NCI-H2171 (cell line): ENCODE data around the gene F12.
"Not testable (repeated sequence)": the region's sequence is repeated elsewhere in the genome, so short reads cannot be mapped to it uniquely, and the experiment has no call there.

Source experiments
- DNase-seq: peaks from one replicate; lab custom pipeline; 2025; lab: John Stamatoyannopoulos, UW

The F12 gene

DNA sequence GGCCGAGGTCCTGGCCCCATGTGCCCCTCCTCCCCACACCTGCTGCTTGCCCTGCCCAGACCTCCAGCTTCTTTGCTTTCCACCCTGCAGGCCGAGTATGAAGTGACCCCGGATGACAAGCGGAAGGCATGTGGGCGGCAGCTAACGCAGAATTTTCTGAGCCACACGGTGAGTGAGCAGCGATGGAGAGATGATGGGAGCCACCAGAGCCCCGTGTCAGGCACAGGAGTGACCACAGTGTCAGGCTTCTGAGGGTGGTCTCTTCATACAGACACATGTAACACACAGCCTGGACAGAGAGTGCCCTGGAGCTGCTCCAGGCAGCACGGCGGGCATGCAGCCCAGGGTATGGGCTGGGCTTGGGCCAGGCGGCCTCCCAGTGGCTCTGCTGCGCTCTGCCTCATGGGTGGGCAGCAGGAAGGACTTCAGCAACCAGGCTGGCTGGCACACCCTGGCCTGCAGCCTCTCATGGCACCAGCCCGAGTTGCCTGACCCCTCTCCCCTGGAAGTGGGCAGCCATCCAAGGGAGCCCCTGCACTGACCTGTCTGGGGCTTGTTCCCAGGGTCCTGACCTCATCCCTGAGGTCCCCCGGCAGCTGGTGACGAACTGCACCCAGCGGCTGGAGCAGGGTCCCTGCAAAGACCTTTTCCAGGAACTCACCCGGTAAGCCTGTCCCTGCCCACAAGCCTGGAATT lies 22.9 kb upstream of the F12 start:
- DNase-seq, result no peak

- no peak for DNase-seq
These were observed 22.2 kb upstream of the F12 start for GRCh38 chr5:177431317-177432142.

- DNase-seq, result no peak
These were observed 21.6 kb upstream of the F12 start for GRCh38 chr5:177430972-177431316.

DNA sequence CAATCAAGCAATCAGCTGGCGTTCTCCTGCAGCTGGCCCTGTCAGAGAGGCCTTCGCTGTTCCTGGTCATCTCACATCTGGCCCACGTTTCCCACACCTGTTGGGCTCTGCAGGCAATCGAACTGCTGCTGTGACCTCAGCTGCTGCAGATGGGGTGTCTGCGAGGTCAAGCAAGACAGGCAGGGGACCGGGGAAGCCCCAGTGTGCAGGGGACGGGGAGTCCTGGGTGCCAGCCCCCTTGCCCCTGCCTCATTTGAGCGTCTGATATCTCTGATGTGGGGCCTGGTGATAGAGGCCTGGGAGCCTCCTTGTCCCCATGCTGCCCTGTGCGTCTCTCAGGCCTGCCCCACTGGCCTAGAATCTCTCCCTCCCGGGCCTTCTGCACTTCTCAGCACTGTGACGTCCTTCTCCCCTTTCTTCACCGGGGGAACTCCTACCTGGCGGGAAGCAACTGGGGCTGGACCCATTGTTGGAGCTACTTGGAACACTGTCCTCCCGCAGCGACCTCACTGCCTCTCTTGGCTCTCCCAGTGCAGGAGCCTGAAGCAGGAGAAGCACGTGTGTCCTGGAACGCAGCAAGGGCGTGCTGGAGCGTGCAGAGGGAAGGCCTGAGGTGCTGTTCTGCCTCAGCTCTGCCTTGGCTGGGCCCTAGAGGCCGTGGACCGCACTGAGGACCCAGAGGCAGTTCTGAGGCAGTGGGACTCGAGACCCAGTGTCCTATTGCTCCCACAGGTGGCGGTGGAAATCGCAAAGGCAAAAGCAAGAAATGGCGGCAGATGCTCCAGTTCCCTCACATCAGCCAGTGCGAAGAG lies 21.0 kb upstream of the F12 start:
- DNase-seq, result no peak

DNA sequence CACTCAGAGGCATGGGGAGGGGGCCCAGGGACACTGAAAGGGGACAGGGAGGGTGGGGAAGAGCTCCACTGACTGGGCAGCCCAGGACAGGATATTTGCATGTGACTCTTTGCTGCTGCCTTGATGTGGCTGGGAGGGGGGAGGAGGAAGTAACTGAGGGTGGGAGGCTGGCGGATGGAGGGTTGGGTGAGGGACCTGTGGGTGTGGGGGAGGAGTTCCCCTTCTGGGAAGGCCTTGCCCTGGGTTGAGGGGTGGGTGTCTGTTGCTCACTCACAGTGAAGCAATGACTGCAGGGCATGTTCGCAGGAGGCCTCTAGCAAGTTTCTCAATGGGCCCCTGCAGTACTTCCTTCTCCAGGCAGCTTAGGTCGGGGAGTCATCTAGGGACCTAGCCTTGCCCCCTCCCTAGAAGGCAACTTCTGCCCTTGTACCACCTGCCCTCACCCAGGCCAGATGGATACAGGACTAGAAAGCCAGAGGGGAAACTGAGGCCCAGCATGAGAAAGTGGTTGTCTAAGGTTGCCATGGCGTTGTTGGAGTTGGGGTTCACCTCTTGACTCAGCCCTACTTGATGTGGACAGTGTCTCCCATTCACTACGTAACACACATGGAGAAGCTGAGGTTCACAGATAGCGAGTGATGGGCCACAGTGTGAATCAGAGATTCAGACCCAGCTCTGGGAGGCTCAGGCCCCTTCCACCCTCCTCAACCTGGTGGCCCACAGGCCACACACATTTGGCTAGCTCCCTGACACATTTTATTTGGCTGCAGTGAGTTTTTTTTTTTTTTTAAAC lies 20.1 kb upstream of the F12 start:
- DNase-seq, result no peak

GRCh38 chr5:177428574-177429217 lies 19.3 kb upstream of the F12 start:
- no peak for DNase-seq

DNA sequence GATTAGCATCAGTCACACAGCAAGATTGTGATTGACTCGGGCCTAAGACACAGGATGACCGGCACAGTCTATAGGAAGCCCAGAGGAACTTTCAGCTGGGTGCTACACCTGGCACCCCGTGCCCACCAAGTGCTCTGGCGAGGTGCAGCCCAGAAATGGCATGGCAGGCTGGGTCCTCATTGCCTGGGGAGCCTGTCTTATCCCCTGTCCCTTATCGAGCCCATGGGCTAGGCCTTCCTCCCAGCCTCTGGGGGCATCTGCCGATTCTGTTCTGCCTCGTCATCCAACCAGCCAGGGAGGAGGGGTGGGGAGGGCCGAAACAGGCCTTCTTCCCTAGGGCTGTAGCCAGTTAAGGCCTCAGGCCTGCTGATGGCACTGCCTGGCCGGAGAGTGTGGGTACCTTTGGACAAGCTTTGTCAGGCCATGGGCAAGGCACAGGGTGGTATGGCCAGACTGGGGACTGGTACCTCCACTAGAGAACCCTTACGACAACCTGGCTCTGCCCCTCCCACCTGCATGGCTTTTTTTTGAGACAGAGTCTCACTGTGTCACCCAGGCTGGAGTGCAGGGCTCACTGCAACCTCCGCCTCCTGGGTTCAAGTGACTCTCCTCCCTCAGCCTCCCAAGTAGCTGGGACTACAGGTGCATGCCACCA lies 18.7 kb upstream of the F12 start:
- no peak for DNase-seq

GRCh38 chr5:177427211-177427822 lies 18.0 kb upstream of the F12 start:
- no peak for DNase-seq

DNA sequence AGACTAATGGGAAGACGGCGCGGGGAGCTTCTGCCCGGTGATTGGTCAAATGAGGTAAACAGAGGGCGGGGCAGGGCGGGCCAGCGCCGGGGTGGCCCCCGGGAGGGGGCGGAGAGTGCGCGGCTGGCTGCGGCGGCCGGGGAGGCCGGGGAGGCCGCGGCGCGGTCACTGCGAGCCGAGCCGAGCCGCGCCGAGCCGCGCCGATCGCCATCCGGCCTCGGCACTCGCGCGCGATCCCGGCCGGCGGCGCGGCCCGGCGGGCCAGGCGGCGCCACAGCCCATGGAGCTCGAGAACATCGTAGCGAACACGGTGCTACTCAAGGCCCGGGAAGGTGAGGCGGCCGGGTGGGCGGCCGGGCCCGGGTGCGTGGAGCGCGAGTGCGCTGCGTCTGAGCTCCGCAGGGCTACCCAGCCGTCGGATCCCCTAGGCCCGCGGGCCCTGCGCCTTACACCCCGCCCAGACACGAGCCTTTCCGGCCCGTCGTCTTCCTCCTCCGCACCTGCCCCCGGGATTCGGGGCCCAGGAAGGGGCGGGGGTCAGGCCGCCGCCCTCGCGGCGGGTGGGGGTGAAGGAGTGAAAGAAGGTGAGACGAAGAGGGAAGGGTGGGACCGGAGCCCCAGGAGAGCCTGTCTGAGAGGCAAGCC lies 17.3 kb upstream of the F12 start, which contains the start of gene GRK6:
GRK6 (plus strand) TSS at position 111 of the 645 bp plus-strand sequence; CDS start at position 281, 170 bp downstream.
- DNase-seq, result no peak

DNA sequence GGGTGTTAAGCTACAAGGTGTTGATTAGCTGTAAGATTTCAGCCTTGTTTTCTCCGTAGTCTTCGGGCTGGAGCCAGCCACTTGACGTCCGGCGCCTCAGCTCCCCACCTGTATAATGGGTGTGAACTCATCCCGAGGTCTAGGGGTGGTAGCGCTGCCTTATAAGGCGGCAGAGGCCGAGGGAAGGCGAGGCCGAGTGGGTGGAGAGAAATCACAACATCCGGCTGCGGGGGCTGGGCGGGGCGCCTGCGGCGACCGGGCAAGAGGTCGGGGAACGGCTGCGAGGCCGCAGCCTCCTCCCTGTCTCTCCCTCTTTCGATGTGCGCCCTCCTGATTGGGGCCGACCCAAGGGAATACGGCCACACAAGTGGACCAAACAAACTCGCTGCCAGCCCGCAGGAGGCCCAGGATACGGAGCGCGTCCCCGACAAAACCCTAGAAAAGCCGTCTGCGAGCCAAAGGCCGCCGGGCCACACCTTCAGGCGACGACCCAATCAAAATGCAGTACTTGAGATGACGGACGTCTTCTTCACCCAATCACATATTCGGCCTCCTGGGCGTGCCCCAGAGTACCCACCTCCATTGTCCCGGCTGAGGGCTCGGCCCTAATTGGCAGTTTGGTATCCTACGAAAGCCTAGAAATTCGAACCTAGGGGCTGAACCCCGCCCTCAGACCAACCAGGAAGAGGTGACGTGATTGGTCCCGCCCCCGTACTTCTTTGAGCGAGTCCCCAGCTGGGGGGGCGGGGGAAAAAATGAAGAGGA lies 16.6 kb upstream of the F12 start:
- peak; percentile 96 for DNase-seq

DNA sequence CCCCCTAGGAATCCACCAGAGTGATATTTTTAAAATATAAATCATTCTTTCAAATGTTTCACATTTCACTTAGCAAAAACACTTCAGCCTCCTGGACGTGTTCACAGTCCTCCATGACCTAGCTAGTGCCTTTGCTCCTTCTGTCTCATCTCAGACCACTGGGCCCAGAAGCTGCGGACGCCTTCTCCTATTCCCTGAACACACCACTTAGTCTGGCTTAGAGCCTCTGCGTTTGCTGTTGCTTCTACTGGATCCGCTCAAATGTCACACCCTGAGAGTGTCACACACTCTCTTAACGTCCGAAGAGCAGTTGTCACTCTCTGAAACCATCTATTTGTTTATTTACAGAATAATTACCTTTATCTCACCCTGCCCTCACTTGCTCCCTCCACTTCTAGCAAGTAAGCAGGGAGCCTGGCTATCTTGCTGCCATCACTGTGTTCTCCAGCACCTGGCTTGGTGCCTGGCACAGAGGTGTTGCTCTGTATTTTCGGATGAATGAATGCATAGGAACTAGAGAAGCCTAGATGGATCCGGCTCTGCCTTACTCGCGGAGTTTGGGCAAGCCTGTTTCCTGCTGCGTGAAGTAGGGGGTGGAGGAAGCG lies 15.9 kb upstream of the F12 start:
- no peak for DNase-seq

GRCh38 chr5:177423671-177424070 lies 14.3 kb upstream of the F12 start:
- DNase-seq, result no peak

DNA sequence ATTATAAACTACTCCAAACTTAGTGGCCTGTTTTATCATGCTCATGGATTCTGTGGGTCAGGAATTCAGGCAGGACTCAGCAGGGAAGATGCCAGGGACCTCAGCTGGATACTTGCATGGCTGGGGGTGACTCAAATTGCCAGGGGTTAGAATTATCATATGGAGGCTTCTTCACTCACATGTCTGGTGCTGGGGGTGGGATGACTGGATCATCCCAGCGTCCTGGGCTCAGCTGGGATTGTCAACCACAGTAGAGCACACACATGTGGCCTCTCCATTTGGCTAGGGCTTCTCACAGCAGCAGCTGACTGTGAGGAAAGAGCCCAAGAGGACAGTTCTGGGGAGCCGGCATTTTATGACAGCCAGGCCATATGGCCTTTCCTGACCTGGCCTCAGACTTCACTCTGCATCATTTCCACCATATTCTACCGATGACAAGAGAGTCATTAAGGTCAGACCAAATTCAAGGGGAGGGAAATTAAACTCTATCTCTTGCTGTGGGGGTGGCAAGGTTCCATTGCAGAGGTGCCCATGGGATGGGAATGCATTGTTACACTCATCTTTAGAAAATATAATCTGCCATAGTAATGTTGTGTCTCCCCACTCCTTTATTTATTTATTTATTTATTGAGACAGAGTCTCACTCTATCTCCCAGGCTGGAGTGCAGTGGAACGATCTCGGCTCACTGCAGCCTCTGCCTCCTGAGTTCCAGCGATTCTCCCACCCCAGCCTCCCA lies 11.9 kb upstream of the F12 start:
- DNase-seq, result no peak

- not testable (repeated sequence) for DNase-seq
These were observed 11.1 kb upstream of the F12 start for GRCh38 chr5:177420472-177420871.

DNA sequence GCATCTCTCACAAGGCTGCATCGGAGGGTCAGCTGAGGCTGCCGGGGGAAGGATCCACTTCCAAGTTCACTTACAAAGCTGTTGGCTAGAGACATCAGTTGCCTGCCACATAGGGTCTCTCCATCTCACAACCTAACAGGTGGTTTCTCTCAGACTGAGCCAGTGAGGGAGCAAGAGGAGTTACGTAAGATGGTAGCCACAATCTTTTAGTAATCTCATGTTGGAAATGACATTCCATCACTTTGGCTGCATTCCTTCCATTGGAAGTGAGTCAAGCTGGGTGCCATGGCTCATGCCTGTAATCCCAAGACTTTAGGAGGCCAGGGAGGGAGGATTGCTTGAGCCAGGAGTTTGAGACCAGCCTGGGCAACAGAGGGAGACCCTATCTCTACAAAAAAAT lies 9.7 kb upstream of the F12 start:
- DNase-seq, result no peak

GRCh38 chr5:177417081-177417480 lies 7.7 kb upstream of the F12 start:
- DNase-seq, result not testable (repeated sequence)

DNA sequence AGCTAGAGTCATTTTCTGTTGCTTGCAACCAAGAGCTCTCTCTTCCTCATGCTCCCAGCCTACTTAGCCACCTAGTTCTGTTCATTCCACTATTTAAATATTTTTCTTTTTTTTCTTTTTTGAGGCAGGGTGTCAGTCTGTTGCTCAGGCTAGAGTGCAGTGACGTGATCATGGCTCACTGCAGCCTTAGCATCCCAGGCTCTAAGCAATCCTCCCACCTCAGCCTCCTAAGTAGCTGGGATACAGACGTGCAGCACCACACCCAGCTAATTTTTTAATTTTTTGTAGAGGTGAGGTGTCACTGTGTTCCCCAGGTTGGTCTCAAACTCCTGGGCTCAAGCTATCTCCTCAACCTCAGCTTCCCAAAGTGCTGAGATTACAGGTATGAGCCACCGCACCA lies 5.1 kb upstream of the F12 start:
- no peak for DNase-seq
